ENCODE results near the gene CTAG2. TPM values are rescaled to one million over a fixed set of nuclear protein-coding genes. Genes with fewer than 3 reads are reported as not detected.

CTAG2 gene
- polyA plus RNA-seq, 1 donor (not counting 4 experiments of a cell fraction or from before 2014, with no cell fraction given): not detected

GRCh38 chrX:154660541-154660940 lies 7.2 kb upstream of the CTAG2 start:
- H3K4me1 ChIP-seq (ENCODE audit: control insufficient read depth, extremely low read depth, insufficient read depth, low read length): no peaks in the 10 kb centered on the region
- H3K4me2 ChIP-seq (ENCODE audit: control insufficient read depth, extremely low read depth, insufficient read depth, low read depth, low read length): no peak overlapping the region
- H3K4me3 ChIP-seq (ENCODE audit: control insufficient read depth in 2 of 3, extremely low read depth in 1 of 3, insufficient read depth in 2 of 3, low read depth in 1 of 3, low read length in 3 of 3): no peak overlapping the region
- H3K9me3 ChIP-seq (ENCODE audit: control insufficient read depth, low read depth, low read length): peaks cover 5% of the 10 kb centered on the region
- dilution Hi-C loops (cut with MboI; ENCODE audit: extremely low pct_ligation_motif_present, low sequenced_read_pairs): no loop called here
- H4K20me1 ChIP-seq (ENCODE audit: control insufficient read depth, extremely low read depth, insufficient read depth, low read length): no peaks in the 10 kb centered on the region
- no peak for DNase-seq (ENCODE audit: low read depth, low spot score)
- no peaks in the 10 kb centered on the region for H3K79me2 ChIP-seq (ENCODE audit: control insufficient read depth, insufficient read depth, low read length)
- FAIRE-seq: no peak
- H3K9me1 ChIP-seq (ENCODE audit: control insufficient read depth, extremely low read depth, insufficient read depth, low read length): no peaks in the 10 kb centered on the region
- H3K36me3 ChIP-seq (ENCODE audit: control insufficient read depth in 2 of 2, extremely low read depth in 1 of 2, insufficient read depth in 2 of 2, low read length in 2 of 2): no peaks in the 10 kb centered on the region
- H2AFZ ChIP-seq (ENCODE audit: control insufficient read depth, low read length): no peak overlapping the region
- H3K27ac ChIP-seq (ENCODE audit: control insufficient read depth, insufficient read depth, low read length): no peak overlapping the region
- H3K9ac ChIP-seq (ENCODE audit: control insufficient read depth, extremely low read depth, insufficient read depth, low read length): no peak overlapping the region
- TF ChIP-seq CTCF (optimal IDR thresholded peaks at IDR 0.05 in 1 of 3, IDR thresholded peaks at IDR 0.05 in 1 of 3, conservative IDR thresholded peaks at IDR 0.05 in 1 of 3; ENCODE audit: extremely low read depth in 1 of 3, insufficient read depth in 2 of 3, low read length in 3 of 3): no peak
- TF ChIP-seq EZH2 (IDR thresholded peaks at IDR 0.05; ENCODE audit: low read length): no peak
- no peaks in the 10 kb centered on the region for H3K27me3 ChIP-seq (ENCODE audit: control insufficient read depth, extremely low read depth, insufficient read depth, low read length)

DNA sequence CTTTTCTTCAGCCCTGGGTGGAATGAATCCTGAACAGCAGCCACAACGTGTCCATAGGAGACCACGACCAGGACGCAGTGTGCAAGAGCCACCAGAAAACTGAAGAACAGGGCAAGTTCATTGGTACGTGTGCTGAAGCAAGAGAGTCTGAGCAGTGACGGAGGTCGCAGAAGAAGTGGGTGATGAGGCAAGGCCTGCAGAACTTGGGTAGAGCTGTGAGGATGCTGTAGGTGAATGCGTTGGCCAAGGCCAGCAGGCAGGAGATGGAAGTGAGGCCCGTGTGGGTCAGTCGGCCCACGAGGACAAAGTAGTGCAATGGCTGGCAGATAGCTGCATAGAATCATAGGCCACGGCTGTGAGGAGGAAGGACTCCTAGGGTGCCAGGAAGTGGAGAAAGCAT lies 5.6 kb upstream of the CTAG2 start:
- H3K4me3 ChIP-seq (ENCODE audit: control insufficient read depth in 2 of 3, extremely low read depth in 1 of 3, insufficient read depth in 2 of 3, low read depth in 1 of 3, low read length in 3 of 3): no peak overlapping the region
- no peak overlapping the region for H2AFZ ChIP-seq (ENCODE audit: control insufficient read depth, low read length)
- H4K20me1 ChIP-seq (ENCODE audit: control insufficient read depth, extremely low read depth, insufficient read depth, low read length): no peaks in the 10 kb centered on the region
- peaks cover 5% of the 10 kb centered on the region for H3K9me3 ChIP-seq (ENCODE audit: control insufficient read depth, low read depth, low read length)
- no peak for FAIRE-seq
- no peaks in the 10 kb centered on the region for H3K9me1 ChIP-seq (ENCODE audit: control insufficient read depth, extremely low read depth, insufficient read depth, low read length)
- H3K9ac ChIP-seq (ENCODE audit: control insufficient read depth, extremely low read depth, insufficient read depth, low read length): no peak overlapping the region
- no peak for TF ChIP-seq EZH2 (IDR thresholded peaks at IDR 0.05; ENCODE audit: low read length)
- no peak for TF ChIP-seq CTCF (optimal IDR thresholded peaks at IDR 0.05 in 1 of 3, IDR thresholded peaks at IDR 0.05 in 1 of 3, conservative IDR thresholded peaks at IDR 0.05 in 1 of 3; ENCODE audit: extremely low read depth in 1 of 3, insufficient read depth in 2 of 3, low read length in 3 of 3)
- H3K27me3 ChIP-seq (ENCODE audit: control insufficient read depth, extremely low read depth, insufficient read depth, low read length): no peaks in the 10 kb centered on the region
- H3K36me3 ChIP-seq (ENCODE audit: control insufficient read depth in 2 of 2, extremely low read depth in 1 of 2, insufficient read depth in 2 of 2, low read length in 2 of 2): no peaks in the 10 kb centered on the region
- H3K79me2 ChIP-seq (ENCODE audit: control insufficient read depth, insufficient read depth, low read length): no peaks in the 10 kb centered on the region
- dilution Hi-C loops (cut with MboI; ENCODE audit: extremely low pct_ligation_motif_present, low sequenced_read_pairs): no loop called here
- H3K4me1 ChIP-seq (ENCODE audit: control insufficient read depth, extremely low read depth, insufficient read depth, low read length): no peaks in the 10 kb centered on the region
- H3K27ac ChIP-seq (ENCODE audit: control insufficient read depth, insufficient read depth, low read length): no peak overlapping the region
- no peak overlapping the region for H3K4me2 ChIP-seq (ENCODE audit: control insufficient read depth, extremely low read depth, insufficient read depth, low read depth, low read length)
- DNase-seq (ENCODE audit: low read depth, low spot score): no peak

Data from keratinocyte (primary cell).